COLO829 (cell line): ENCODE data around the gene RO60.
"Not testable (repeated sequence)": the region's sequence is repeated elsewhere in the genome, so short reads cannot be mapped to it uniquely, and the experiment has no call there.

ENCODE experiments used
- DNase-seq: peaks from one replicate; pipeline ENCODE4 v3.0.0; 2012; ENCODE audit warnings: low spot score

The RO60 gene

GRCh38 chr1:193059282-193060114 lies at the start of gene RO60, which contains the start of gene UCHL5:
Gene RO60 (plus strand): TSS chr1:193059612. CDS start chr1:193069055, 9,443 bp downstream.
Gene UCHL5 (minus strand): TSS chr1:193059360. CDS start chr1:193059260, 100 bp downstream.
- DNase-seq, result peak; percentile 96

DNA sequence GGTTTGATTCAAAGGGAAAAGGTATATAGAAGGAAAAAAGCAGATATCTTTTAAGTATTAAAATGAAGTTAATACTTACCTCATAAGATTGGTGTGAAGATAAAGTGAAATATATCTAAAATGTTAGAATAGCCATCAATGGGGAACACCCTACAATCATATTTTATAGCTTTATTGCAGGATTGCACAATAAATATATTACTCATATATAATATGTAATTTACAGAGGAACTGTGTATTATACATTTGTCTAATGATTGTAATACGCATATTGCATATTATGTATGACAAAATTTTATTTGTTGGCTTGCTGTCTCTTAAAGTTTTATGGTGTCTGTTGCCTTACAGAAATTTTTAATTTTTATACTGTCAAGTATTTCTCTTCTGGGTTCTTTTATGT lies 48.0 kb upstream of the RO60 start:
- DNase-seq, result no peak

GRCh38 chr1:193013005-193013404 lies 46.4 kb upstream of the RO60 start:
- DNase-seq, result no peak

- no peak for DNase-seq
These were observed 45.7 kb upstream of the RO60 start for GRCh38 chr1:193013707-193014106.

DNA sequence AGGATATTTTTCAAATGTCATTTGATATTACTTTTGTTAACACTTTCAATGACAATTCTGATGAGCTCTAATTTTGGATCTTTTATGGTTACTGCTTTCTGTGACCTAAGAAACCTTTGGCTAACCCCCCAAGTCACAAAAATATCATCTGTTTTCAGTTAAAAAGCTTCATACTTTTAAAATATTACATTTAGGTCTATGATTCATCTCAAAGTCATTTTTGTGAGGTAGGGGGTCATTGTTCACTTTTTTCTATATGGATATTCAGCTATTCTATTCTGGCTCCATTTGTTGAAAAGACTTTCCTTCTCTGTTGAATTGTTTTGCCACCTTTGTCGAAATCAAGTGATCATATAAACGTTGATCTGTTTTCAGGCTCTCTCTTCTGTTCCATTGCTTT lies 45.0 kb upstream of the RO60 start:
- DNase-seq, result no peak

DNA sequence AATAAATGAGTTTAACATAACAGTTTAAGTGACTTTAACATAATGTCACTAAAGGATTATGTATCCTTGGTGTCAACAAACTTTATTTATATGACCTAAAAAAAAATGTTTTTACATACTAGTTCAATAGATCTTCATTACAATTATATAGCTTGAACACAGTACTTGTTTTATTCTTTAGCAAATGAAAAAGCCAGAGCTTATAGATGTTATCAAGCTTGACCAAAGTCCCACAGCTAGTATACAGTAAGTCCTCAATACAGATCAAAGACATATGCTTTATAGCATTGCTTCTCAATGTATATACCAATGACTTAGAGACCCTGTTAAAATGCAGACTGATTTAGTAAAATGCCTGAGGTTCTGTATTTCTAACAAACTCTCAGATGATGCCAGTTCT lies 42.6 kb upstream of the RO60 start:
- DNase-seq, result no peak

DNA sequence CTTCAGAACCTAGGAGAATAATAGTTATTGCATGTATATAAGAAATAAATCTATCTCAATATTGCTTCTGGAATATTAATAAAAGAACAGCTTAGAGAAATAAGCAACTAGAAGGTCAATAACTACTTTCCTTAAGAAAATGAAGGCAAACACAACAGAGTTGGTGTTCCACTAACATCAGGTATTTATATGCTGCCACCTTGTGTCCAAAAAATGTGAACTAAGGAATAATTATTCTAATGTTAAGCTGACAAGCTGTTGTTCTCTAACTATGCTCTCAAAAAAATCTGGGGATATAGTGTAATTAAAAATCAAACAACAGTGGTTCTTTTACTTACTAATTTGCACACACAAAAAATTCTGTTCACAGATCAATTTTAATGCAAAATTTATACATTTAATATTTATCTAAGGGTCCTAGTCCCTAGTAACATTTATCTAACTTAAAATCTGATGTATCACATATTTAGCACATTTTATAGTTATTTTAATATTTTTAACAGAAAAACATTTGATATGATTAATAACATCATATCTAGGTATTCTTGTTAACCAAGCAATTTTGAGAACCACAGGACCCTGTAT lies 39.9 kb upstream of the RO60 start:
- DNase-seq, result peak; percentile 45

DNA sequence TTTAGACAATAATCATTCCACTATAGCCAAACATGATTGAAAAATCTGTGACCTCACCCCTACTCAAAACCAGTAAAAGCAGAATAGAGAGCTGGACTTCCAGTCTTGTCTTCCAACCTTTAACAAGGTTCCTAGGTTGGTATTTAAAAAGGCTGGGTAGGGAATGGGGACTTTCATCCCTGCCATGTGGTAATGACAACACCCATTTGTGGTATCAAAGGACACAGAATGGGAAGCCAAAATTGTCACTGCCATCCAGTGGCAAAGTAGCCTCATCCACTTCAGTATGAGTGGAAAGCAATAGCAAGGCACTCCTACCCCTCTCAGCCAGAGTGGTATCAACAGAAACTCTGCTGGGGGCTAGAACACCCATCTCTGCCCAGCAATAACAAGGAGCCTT lies 34.2 kb upstream of the RO60 start:
- no peak for DNase-seq

DNA sequence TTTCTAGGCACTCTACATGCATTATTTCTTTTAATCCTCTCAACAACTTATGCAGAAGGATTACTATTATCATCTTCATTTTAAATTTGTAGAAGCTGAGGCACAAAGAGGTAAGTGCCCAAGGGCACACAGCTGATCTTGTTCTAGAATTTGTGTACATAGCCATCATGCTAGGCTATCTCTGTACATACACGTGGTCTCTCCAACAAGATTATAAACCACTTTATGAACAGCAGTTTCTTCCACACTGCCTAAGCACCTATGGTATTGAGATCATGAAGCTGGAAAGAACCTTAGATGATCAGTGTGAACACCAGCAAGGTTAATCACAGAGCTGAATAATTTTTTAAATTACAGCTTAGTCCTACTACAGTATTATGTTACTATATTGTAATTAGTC lies 29.1 kb upstream of the RO60 start:
- DNase-seq, result no peak

DNA sequence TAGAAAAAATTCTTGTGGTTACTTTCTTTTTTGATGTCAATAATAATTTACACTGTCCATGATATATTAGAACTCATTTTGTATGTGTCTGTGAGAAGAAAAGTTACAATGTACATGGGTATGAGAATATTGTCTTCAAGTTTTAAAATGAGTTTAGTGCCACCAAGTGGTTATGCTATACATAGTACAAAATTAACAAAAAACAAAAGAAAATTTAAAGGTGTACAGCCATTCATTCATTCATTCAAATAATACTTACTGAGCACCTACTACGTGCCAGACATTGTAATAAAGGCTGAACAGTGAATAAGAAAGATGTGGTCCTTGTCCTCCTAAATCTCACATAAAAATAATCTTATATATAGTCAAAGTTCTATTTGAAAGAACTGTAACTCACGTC lies 28.0 kb upstream of the RO60 start:
- DNase-seq, result no peak

- not testable (repeated sequence) for DNase-seq
These were observed 26.6 kb upstream of the RO60 start for GRCh38 chr1:193032643-193033427.

GRCh38 chr1:193033610-193034009 lies 25.8 kb upstream of the RO60 start:
- no peak for DNase-seq

DNA sequence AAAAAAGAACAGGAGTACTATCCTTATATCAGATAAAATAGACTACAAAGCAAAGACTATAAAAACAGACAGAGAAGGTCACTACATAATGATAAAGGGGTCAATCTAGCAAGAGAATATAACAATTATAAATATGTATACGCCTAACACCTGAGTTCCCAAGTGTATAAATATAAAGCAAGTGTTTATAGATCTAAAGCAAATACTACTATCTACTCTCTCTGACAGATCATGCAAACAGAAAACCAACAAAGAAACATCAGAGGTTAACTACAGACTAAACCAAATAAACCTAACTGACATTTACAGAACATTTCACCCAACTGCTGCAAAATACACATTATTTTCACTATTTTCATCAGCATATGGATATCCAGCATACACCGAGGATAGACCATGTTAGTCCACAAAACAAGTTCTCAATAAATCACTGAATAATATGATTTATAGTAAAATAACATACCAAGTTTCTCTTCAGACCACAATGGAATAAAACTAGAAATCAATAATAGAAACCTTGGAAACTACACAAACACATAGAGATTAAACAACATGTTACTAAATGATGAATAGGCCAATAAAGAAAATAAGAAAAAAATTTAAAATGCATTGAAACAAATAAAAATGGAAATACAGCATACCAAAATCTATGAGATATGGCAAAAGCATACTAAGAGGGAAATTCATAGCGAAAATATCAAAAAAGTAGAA lies 22.9 kb upstream of the RO60 start:
- DNase-seq, result no peak

GRCh38 chr1:193040011-193040410 lies 19.4 kb upstream of the RO60 start:
- no peak for DNase-seq

DNA sequence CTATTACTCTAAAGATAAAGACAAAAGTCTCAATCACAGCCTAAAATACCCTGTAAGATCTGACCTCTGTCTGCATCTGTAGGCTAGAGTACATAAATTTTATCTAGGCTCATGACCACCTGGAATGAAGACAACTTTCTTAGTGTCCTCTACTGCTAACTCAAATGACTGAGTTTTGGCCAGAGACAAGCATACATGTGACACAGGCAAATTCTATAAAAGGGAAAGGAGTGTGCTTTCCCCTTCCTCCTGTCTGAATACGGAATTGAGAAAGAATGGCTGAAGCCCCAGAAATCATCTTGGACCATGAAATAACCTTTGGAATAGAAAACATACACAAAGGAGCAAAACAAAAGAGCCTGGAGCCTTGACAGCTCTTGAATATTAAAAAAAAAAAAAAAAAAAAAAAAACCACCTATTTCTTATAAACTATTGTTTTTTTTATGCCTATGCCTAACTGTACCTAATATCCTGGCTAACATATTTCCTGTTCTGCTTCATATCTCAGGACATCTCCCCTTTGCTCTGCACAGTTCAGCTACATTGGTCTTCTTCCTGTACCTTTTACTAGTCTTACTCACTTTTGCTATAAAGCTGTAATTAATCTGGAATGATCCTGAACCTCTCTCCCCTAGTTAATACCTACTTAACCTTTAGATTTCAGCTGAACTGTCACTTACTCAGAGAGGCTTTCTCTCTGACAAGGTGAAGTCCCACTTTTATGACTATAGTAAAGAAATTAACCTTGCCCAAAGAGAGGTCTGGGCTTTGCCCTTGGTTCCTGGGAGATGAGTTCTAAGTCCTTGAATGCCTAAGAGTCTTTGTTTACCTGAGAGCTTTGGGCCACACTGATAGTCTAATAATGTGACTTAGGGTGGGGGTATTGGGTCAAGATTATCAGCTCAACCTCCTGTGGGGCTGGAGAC lies 16.4 kb upstream of the RO60 start:
- DNase-seq, result no peak

GRCh38 chr1:193048913-193049312 lies 10.5 kb upstream of the RO60 start:
- not testable (repeated sequence) for DNase-seq

GRCh38 chr1:193054169-193054675 lies 5.2 kb upstream of the RO60 start:
- DNase-seq, result no peak

DNA sequence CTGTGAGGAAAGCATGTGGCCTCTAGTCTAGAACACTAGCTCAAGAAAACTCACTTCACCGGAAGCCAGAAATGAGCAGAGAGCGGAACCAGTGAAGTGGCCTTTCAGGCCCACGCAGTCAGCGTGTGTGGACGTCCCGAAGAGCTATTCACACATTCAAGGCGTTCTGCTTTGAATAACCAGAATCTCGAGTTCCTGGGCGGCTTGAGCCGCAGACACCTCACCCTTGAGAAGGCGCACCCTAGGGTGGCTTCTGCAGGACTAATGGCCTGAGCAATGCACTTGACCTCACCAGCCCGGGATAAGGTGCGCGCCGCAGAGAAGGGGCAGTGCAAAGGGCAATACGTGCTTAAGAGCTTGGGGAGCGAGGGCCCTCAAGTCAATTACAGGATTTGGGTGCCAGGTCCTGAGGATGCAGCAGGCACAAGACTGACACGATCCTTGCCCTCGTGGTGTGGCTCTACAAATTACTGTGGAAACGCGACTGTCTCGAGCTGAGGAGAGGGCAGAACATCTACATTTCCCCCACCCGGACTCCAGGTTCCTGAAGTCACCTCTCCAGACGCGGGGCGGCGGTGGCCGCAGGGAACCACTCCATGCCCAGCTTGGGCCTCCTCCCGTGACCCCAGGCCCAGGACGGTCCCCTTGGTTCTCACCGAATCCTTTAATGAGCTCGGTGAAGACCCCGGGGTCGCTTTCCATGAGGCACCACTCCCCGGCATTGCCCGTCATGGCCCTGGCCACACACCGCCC lies 707 bp upstream of the RO60 start:
- DNase-seq, result peak; percentile 53

GRCh38 chr1:193060115-193060403 lies 647 bp downstream of the RO60 start:
- no peak for DNase-seq

DNA sequence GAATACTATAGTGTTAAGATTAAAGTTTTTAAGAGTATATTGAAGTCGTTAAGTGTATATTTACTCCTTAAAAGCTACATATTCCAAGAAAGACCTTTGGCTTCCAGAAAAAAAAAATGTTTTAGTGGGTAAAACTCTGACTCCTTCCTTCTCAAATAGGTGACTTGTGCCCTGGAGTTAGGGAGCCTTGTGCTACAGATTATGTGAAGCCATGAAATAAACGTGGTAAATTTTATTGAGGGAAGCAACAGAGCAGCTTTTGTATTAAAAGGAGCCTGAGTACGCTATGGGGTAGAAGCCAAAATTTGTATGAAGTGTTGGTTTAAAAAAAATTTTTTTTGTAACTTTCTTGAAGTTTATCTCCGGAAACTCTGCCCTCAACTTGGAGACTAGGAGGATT lies 994 bp downstream of the RO60 start:
- no peak for DNase-seq
